KOPT-K1 (cell line): Measurements from ENCODE around the gene NUP205.

Source experiments
- H3K27ac ChIP-seq: fragments of 200-600 bp; sonication (generic); 2 replicates; pipeline ENCODE4 v1.5.1; 2016; ENCODE audit warnings: antibody characterized with exemption, mild to moderate bottlenecking, low read depth, low read length; ENCODE audit not compliant: poor library complexity, severe bottlenecking
- H3K36me3 ChIP-seq: fragments of 200-600 bp; sonication (generic); 2 replicates; pipeline ENCODE4 v1.5.1; 2017; ENCODE audit warnings: antibody characterized with exemption, mild to moderate bottlenecking, low read length, moderate library complexity; ENCODE audit not compliant: insufficient read depth
- H3K9me3 ChIP-seq: fragments of 200-600 bp; sonication (generic); 2 replicates; pipeline ENCODE4 v1.5.1; 2017; ENCODE audit warnings: antibody characterized with exemption, low read length, mild to moderate bottlenecking; ENCODE audit not compliant: insufficient read depth, poor library complexity, severe bottlenecking

Gene NUP205

DNA sequence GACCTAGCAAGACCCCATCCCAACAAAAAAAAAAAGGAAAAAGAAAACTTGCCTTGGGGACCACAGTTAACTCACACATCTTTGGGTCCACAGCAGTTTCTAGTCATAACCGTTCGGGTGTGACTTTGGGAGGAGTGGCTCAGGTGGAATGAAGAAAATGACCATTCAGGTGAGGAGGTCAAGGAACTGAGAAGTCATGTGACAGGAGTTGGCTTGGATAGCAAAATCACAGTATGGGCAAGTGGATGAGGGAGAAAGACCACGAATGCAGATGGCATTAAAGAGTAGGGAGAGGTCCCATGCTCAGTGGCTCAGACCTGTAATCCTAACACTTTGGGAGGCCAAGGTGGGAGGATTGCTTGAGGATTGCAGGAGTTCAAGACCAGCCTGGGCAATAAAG, 30.7 kb upstream of the NUP205 start:
- Histone ChIP-seq H3K9me3 (no peaks in the 10 kb centered on the region), H3K36me3 (no peaks in the 10 kb centered on the region), H3K27ac (no peak overlapping the region)

DNA sequence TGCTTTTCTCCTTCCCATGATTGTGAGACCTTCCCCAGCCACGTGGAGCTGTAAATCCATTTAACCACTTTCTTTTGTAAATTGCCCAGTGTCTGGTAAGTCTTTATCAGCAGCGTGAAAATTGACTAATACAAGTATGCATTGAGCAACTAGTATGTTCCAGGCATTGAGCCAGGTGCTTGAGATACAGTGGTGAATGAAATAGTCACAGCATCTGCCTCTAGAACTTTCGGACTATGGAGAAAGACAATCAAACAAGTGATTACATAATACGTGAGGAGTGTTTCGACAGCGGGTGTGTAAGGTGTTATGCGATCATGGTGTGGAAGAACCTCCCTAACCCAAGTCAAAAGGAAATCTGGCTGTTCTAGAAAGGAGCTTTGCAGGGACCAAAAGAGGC, 21.6 kb upstream of the NUP205 start:
- Histone ChIP-seq H3K27ac (no peak overlapping the region), H3K36me3 (no peaks in the 10 kb centered on the region), H3K9me3 (no peaks in the 10 kb centered on the region)

DNA sequence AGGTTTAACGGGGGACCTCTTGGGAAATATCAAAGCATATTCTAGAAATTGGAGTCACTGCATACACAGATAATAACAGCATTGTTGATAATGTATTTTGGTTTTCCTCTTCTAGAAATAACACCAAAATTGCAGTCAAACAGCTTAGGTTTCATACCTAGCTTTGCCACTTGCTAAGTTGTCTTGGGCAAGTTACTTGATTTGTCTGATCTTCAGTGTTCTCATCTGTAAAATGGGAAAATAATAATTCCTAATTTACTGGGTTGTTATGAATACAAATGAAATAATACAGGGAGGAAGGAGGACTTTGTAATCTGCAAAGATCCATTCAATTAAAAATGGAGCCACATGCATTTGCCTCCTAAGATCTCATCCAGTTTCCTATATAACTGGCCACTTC, 20.3 kb upstream of the NUP205 start:
- Histone ChIP-seq H3K27ac (no peak overlapping the region), H3K9me3 (no peaks in the 10 kb centered on the region), H3K36me3 (no peaks in the 10 kb centered on the region)

DNA sequence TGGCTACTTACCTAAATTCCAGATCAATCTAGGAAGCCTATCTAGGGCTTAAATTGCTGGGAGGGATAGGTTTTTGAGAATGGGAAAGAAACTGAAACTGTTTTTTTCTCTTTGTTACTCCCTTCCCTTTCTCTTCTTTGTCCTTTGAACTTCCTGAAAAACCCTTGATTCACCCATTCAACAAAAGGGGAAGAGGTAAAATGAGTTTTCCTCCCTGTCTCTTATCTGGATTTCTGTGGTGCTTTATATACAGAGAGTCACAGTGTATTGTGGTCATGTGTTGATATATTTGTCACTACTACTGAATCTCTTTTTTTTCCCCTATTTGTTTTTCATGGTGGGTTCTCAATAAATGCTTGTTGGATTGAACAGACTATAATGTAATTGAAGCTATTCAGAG, 19.8 kb upstream of the NUP205 start:
- no peaks in the 10 kb centered on the region for H3K36me3 ChIP-seq
- H3K9me3 ChIP-seq: no peaks in the 10 kb centered on the region
- H3K27ac ChIP-seq: no peak overlapping the region

DNA sequence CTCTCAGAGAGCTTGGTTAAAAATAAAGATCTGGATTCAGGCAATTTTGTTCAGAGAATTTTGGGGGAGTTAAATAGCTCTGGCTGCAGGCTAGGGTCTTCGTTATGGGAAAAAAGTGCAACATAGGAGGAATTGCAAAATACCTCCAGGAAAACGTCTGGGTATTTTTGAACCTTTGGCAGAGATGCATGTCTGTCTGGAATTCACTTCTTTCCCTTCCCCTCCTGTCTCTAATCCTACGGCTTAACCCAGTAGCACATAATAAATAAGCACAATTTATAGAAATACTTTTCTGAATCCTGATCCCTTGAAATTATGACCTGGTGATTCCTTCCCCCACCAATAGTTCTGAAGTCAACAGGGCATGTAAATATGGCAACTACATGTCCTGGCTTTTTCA, 19.3 kb upstream of the NUP205 start:
- Histone ChIP-seq H3K27ac (no peak overlapping the region), H3K36me3 (no peaks in the 10 kb centered on the region), H3K9me3 (no peaks in the 10 kb centered on the region)

DNA sequence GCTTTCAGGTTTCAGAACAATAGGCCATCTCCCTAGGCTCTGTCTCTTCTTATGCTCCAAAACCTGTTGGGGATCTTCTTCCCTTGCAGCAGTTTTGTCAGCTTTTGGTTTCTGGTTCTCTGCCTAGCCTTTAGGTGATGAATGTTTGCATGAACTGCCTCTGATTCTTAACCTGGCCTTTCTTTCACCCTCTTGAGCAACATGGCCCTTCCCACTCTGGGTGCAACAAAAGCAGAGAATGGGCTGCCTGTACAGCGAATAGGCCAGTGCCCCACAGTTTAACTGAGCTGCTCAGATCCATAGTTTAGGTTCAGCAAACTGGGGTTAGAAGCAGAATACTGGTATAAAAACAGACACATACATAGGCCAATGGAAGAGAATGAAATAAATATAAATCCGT, 18.1 kb upstream of the NUP205 start:
- Histone ChIP-seq H3K36me3 (no peaks in the 10 kb centered on the region), H3K27ac (no peak overlapping the region)

DNA sequence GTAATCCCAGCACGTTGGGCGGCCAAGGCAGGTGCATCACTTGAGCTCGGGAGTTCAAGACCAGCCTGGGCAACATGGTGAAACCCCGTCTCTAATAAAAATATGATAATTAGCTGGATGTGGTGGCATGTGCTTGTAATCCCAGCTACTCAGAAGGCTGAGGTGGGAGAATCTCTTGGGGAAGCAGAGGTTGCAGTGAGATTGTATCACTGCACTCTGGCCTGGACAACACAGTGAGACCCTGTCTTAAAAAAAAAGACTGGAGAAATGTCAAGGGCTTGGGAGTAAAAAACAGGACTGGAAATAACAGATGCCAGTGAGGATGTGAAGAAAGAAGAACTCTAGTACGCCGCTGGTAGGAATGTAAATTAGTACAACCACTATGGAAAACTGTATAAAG, 16.7 kb upstream of the NUP205 start:
- H3K27ac ChIP-seq: no peak overlapping the region
- H3K9me3 ChIP-seq: no peaks in the 10 kb centered on the region
- no peaks in the 10 kb centered on the region for H3K36me3 ChIP-seq

More for the DNA sequence above, 18.1 kb upstream of the NUP205 start:
- H3K9me3 ChIP-seq: no peaks in the 10 kb centered on the region

DNA sequence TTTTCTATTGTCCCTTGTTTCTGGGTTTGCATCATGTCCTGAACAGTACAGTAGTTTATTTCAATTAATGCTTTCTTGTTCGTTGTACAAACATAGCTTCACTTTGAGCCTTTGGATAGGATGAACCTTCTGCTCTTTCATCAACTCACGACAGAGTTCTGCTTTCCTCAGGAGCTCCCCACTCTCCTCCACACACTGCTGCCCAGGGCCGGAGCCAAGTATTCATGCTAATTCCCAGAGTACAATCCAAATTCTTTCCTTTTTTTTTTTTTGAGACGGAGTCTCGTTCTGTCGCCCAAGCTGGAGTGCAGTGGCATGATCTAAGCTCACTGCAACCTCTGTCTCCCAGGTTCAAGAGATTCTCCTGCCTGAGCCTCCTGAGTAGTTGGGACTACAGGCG, 7.5 kb upstream of the NUP205 start:
- Histone ChIP-seq H3K27ac (no peak overlapping the region), H3K36me3 (no peaks in the 10 kb centered on the region), H3K9me3 (no peaks in the 10 kb centered on the region)

DNA sequence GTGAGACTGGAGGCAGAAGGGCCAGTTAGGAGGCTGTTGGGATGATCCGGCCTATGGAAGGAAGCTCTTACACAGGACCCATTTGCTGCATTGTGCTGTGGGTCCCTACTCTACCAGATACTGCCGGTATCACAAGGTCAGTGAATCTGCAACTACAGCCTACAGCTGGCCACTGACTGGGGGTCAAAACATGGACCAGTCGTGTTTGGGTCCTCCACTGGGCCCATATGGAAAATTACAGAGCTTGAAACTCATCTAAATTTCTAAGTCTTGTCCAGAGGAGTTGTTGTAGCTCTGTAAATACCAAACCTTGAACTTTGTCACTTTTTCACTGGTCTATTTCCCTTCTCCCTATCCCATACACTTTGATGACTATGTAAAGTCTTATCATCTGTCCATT, 5.6 kb upstream of the NUP205 start:
- Histone ChIP-seq H3K9me3 (no peaks in the 10 kb centered on the region), H3K27ac (no peak overlapping the region), H3K36me3 (no peaks in the 10 kb centered on the region)

DNA sequence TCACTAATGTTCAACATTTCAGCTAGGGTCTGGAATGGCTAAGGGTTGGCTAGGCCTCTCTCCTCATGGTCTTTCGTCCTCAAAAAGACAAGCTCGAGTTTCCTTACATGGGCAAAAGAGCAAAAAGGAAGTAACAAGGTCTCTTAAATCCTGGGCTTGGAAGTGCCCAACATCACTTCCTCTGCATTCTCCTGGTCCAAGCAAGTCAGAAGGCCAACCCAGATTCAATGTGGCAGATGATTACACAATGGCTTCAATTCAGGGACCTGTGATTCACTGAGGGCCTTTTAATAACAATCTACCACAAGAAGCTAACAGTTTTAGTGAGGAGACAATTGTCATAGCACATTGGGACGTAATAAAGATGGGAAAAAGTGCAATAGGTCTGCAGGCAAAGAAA, 4.4 kb upstream of the NUP205 start:
- Histone ChIP-seq H3K27ac (no peak overlapping the region), H3K9me3 (no peaks in the 10 kb centered on the region), H3K36me3 (no peaks in the 10 kb centered on the region)

DNA sequence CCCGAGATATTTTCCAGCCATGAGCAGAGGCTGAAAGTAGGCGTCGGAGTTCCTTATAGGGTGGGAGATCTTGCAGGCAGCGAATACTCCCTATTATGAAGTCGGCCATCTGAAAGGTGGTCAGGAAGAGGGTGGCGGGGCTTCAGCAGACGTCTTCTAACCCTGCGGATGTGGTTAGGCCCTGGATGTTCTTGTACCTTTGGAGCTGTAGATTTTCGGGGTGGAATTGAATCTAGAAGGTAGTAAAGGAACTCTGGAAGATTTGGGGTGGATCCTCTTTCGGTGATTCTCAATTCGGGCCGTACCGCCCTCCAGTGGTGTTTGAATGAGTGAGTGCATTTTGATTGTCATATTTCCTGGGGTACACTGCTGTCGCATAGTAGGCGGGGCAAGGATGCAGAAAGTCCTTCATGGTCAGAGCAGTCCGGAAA, 635 bp downstream of the NUP205 start:
- H3K9me3 ChIP-seq: no peaks in the 10 kb centered on the region
- H3K27ac ChIP-seq: peak overlapping the region; percentile 92
- H3K36me3 ChIP-seq: peaks cover 25% of the 10 kb centered on the region

DNA sequence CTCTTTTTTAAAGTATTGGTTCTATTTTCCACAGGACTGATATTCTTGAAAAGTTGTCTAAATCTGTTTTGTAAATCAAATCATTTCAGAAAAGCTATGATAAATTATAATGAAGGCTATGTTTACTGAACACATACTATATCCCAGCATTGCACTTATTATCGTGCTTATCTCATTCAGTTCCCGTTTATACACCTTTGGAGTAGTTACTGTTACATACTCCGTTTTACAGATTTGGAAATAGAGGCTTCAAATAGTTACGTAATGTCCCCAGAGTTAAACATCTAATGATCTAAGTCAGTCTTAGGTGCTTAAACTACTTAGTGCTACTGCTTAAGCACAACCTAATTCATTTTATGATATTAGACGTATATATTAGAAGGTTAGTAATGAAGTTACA, 1.2 kb downstream of the NUP205 start:
- Histone ChIP-seq H3K27ac (peak overlapping the region; percentile 92), H3K9me3 (no peaks in the 10 kb centered on the region), H3K36me3 (peaks cover 27% of the 10 kb centered on the region)

DNA sequence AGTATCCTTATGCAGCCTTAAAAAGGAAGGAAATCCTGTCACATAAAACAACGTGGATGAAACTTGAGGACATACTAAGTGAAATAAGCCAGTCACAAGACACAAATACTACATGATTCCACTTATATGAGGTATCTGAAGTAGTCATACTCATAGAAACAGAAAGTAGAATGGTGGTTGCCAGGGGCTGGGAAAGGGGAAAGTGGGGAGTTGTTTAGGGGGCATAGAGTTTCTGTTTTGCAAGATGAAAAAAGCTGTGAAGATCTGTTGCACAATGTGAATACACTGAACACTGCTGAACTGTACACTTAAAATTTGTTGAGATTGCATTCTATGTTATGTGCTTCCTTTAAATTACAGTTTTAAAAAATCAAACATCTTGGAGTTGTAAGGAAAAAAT, 2.9 kb downstream of the NUP205 start:
- Histone ChIP-seq H3K36me3 (peaks cover 43% of the 10 kb centered on the region), H3K9me3 (no peaks in the 10 kb centered on the region), H3K27ac (no peak overlapping the region)

DNA sequence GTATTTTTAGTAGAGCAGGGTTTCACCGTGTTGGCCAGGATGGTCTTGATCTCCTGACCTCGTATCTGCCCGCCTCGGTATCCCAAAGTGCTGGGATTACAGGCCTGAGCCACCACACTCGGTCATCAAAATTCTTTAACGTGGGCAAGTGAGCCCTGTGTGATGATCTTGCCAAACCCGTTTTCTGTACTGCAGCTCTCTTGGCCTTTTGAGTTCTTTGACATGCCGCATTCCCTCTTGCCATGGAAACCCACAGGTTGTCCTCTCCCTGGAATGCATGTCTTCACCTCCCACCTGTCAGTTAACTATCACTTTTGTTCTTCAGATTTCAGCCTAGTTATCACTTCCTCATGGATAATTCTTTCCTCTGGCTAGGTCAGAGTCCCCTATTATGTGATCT, 5.0 kb downstream of the NUP205 start:
- Histone ChIP-seq H3K27ac (no peak overlapping the region), H3K36me3 (peaks cover 58% of the 10 kb centered on the region), H3K9me3 (no peaks in the 10 kb centered on the region)

DNA sequence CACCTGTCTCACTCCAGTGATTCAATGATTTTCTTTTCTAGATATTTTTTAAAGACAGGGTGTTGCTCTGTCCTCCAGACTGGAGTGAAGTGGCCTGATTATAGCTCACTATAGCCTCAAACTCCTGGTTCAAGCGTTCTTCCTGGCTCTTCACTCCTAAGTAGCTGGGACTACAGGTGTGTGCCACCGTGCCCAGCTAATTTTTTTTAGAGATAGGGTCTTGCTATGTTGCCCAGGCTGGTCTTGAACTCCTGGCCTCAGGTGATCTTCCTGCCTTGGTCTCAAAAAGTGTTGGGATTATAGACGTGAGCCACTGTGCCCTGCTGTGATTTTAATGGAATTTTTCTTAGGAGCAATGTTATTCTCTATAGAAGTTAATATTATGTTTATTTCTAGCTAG, 14.1 kb downstream of the NUP205 start:
- no peak overlapping the region for H3K27ac ChIP-seq
- peaks cover 71% of the 10 kb centered on the region for H3K36me3 ChIP-seq
- H3K9me3 ChIP-seq: no peaks in the 10 kb centered on the region

DNA sequence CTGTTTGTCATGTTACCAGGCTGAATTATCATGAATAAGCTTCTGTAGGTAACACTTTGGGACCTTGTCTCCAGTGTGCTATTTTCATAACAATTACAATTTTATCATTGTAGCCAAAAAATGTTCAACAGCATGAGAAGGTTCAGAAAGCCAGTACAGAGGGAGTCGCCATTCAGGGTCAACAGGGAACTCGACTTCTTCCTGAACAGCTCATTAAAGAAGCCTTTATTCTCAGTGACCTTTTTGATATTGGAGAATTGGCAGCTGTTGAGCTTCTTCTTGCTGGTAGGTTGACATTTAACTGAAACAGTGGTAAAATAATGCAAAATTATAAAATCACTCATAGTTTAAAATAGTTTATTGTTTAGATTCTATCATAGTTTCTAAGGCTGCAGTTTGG, 15.8 kb downstream of the NUP205 start:
- Histone ChIP-seq H3K27ac (no peak overlapping the region), H3K36me3 (peaks cover 81% of the 10 kb centered on the region), H3K9me3 (no peaks in the 10 kb centered on the region)

DNA sequence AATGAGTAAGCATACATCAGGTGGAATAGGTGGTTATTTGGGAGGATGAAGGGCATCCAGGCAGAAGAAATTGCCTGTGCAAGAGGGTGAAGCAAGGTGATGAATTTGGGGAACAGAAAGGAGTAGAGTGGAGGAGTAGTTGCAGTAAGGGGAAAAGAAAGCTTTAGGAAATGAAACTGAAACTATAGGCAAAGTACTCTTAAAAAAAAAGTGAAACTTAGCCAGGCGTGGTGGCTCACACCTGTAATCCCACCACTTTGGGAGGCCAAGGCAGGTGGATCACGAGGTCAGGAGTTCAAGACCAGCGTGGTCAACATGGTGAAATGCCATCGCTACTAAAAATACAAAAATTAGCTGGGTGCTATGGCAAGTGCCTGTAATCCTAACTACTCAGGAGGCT, 17.6 kb downstream of the NUP205 start:
- H3K9me3 ChIP-seq: no peaks in the 10 kb centered on the region
- H3K36me3 ChIP-seq: peaks cover 96% of the 10 kb centered on the region
- H3K27ac ChIP-seq: no peak overlapping the region
